ENCODE data around the gene TRMT61B.

- TF ChIP-seq CTCF (IDR thresholded peaks at IDR 0.05) (no peak), POLR2AphosphoS5 (IDR thresholded peaks at IDR 0.05) (no peak), POLR2A (IDR thresholded peaks at IDR 0.05) (no peak)
Measured at GRCh38 chr2:28828382-28828781, 41.7 kb downstream of the TRMT61B start.
